Ishikawa (cell line): Measurements from ENCODE around the gene ZNF18.

Experiments
- CEBPB ChIP-seq: IDR thresholded peaks from 2 replicates; pipeline ENCODE4 v1.6.1; 2012
- CREB1 ChIP-seq: IDR thresholded peaks from 2 replicates; pipeline ENCODE4 v1.6.1; 2012; ENCODE audit warnings: low read depth
- EP300 ChIP-seq: IDR thresholded peaks from 2 replicates; pipeline ENCODE4 v1.6.1; 2012; ENCODE audit warnings: borderline replicate concordance
- MAX ChIP-seq: IDR thresholded peaks from 2 replicates; pipeline ENCODE4 v1.6.1; 2012
- RAD21 ChIP-seq: IDR thresholded peaks from 2 replicates; pipeline ENCODE4 v1.6.1; 2012; ENCODE audit warnings: low read depth
- REST ChIP-seq: IDR thresholded peaks from 2 replicates; pipeline ENCODE4 v1.6.1; 2012; ENCODE audit warnings: low read depth, mild to moderate bottlenecking

- TF ChIP-seq RAD21 (no peak), CREB1 (no peak), EP300 (no peak), CEBPB (no peak), REST (no peak), MAX (no peak)
Observed at GRCh38 chr17:12035673-12036072, 38.4 kb upstream of the ZNF18 start.
